Vagina (tissue), 2 donors: ENCODE measurements around the gene DMD. TPM values are rescaled to one million over a fixed set of nuclear protein-coding genes. Genes with fewer than 3 reads are reported as not detected.

Experiments used
- DNase-seq, 2 donors: peaks; one replicate each; pipeline ENCODE4 v3.0.0-alpha.2; 2017; ENCODE audit errors: extremely low spot score in 2 of 2
- H3K27ac ChIP-seq: fragments of 200-600 bp; sonication (generic); one replicate; pipeline ENCODE4 v1.5.1; 2019
- H3K27me3 ChIP-seq: fragments of 200-600 bp; sonication (generic); one replicate; pipeline ENCODE4 v1.5.1; 2019
- H3K36me3 ChIP-seq, 2 donors: fragments of 200-600 bp; sonication (generic); one replicate each; pipeline ENCODE4 v1.5.1; 2017 to 2019
- H3K4me1 ChIP-seq: fragments of 200-600 bp; sonication (generic); one replicate; pipeline ENCODE4 v1.5.1; 2019
- H3K4me3 ChIP-seq, 2 donors: fragments of 200-600 bp; sonication (generic); 1 replicate in 1 of 2; 2 replicates in 1 of 2; pipeline ENCODE4 v1.5.1; 2016 to 2019
- H3K9me3 ChIP-seq: fragments of 200-600 bp; sonication (generic); one replicate; pipeline ENCODE4 v1.5.1; 2019
- CTCF ChIP-seq, 3 experiments: fragments of 450-650 bp in 2 of 3; fragments of 200-600 bp in 1 of 3; sonication (generic) in 1 of 3; IDR thresholded peaks; one replicate each; pipeline ENCODE4 v1.5.1; 2017 to 2019; ENCODE audit warnings: antibody characterized with exemption in 3 of 3, mild to moderate bottlenecking in 2 of 3, moderate library complexity in 2 of 3
- POLR2A ChIP-seq, 2 donors: fragments of 450-650 bp; IDR thresholded peaks; one replicate each; pipeline ENCODE4 v1.6.1; 2017; ENCODE audit warnings: antibody characterized with exemption in 2 of 2, mild to moderate bottlenecking in 2 of 2, moderate library complexity in 2 of 2
- POLR2AphosphoS5 ChIP-seq, 2 donors: sonication (generic); formaldehyde crosslinking; IDR thresholded peaks; one replicate each; pipeline ENCODE4 v1.9.0; 2017; ENCODE audit warnings: antibody characterized with exemption in 2 of 2, mild to moderate bottlenecking in 2 of 2, low read depth in 1 of 2; ENCODE audit not compliant: insufficient read depth in 1 of 2
- intact Hi-C: fragments of 100-400 bp; cut with DNase I; formaldehyde crosslinking; loops from one replicate; pipeline ENCODE4 v1.15.1; 2023
- total RNA-seq: library from RNA; depleted of rRNA; stranded (reverse); fragments of >200 nt; gene quantifications from one replicate; pipeline ENCODE4 v1.2.3, GENCODE V29; 2016

The DMD gene
- total RNA-seq, 1 donor from 2014 or later = 25.8 TPM

DNA sequence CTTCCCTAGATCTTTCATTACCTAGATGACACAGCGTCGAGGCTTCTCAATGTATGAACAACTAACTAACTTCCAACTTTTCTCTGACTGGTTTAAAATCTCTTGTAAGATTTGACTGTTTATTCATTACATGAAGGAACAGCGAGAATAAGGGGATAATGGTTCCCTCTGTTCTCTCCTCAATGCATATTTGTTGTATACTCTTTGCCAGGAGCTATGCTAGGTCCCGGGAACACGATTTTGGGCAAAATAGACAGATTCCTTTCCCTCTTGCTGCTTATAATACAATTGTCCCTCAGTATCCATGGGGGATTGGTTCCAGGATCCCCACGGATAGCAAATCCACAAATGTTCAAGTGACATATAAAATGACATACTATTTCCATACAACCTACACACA lies 1020.0 kb downstream of the DMD start:
- Histone ChIP-seq H3K4me3 (no peak overlapping the region), H3K36me3 (no peaks in the 10 kb centered on the region), H3K27ac (no peak overlapping the region), H3K4me1 (no peaks in the 10 kb centered on the region), H3K27me3 (no peaks in the 10 kb centered on the region), H3K9me3 (no peaks in the 10 kb centered on the region)
- intact Hi-C loops = no loop called here
- no peak for DNase-seq
- no peak for TF ChIP-seq CTCF (IDR thresholded peaks at IDR 0.05)
- no peak for TF ChIP-seq POLR2A (IDR thresholded peaks at IDR 0.05)
- no peak for TF ChIP-seq POLR2AphosphoS5 (IDR thresholded peaks at IDR 0.05; ENCODE audit: insufficient read depth in 1 of 2, low read depth in 1 of 2)

DNA sequence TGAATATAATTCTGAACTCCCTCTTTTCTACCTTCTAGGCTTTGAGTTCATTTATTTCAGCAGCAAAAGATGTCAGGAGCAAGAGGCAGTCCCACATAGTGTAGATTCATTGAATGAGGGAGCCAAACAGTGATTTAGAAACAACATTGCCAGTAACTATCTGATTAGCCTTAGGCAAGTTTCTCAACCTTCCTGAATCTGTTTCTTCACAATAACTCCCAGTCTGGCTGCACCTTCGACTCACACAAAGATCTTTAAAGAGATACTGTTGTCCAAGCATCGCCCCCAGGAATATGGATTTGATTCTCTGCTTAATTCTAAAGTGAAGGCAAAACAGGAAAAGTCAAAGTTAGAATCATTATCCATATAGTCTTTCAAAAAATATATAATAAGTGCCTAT lies 1026.2 kb downstream of the DMD start:
- H3K4me3 ChIP-seq = no peak overlapping the region
- intact Hi-C loops = no loop called here
- H3K27me3 ChIP-seq = no peaks in the 10 kb centered on the region
- H3K4me1 ChIP-seq = no peaks in the 10 kb centered on the region
- H3K27ac ChIP-seq = no peak overlapping the region
- DNase-seq = no peak
- no peaks in the 10 kb centered on the region for H3K36me3 ChIP-seq
- no peaks in the 10 kb centered on the region for H3K9me3 ChIP-seq
- TF ChIP-seq CTCF (IDR thresholded peaks at IDR 0.05) (no peak), POLR2AphosphoS5 (IDR thresholded peaks at IDR 0.05; ENCODE audit: insufficient read depth in 1 of 2, low read depth in 1 of 2) (no peak), POLR2A (IDR thresholded peaks at IDR 0.05) (no peak)

DNA sequence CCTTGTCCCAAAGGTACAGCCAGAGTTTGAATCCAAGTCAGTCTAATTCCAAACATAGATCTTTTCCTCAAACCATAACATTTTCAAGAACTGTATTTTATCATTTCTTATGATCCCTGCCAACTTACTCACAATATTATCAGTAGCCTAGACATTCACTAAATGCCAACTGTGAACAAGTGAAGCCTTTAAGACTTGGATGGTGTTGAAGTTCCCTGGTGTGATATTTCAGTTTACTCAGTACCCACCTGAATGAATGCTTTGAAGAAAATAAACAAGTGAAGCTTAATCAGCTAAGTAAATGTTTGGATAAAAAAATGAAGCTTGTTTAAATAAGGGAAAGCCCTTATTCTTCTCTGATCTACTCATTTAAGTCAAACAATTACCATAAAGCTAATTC lies 1028.3 kb downstream of the DMD start:
- intact Hi-C loops = no loop called here
- no peak for DNase-seq
- H3K27me3 ChIP-seq = no peaks in the 10 kb centered on the region
- no peaks in the 10 kb centered on the region for H3K36me3 ChIP-seq
- H3K9me3 ChIP-seq = no peaks in the 10 kb centered on the region
- H3K4me1 ChIP-seq = no peaks in the 10 kb centered on the region
- H3K27ac ChIP-seq = no peak overlapping the region
- H3K4me3 ChIP-seq = no peak overlapping the region
- TF ChIP-seq CTCF (IDR thresholded peaks at IDR 0.05) (no peak), POLR2AphosphoS5 (IDR thresholded peaks at IDR 0.05; ENCODE audit: insufficient read depth in 1 of 2, low read depth in 1 of 2) (no peak), POLR2A (IDR thresholded peaks at IDR 0.05) (no peak)

GRCh38 chrX:32176510-32176909 lies 1034.8 kb downstream of the DMD start:
- Histone ChIP-seq H3K4me3 (no peak overlapping the region), H3K27ac (no peak overlapping the region), H3K9me3 (no peaks in the 10 kb centered on the region), H3K36me3 (no peaks in the 10 kb centered on the region), H3K4me1 (no peaks in the 10 kb centered on the region), H3K27me3 (no peaks in the 10 kb centered on the region)
- no peak for DNase-seq
- TF ChIP-seq POLR2A (IDR thresholded peaks at IDR 0.05) = no peak
- TF ChIP-seq CTCF (IDR thresholded peaks at IDR 0.05) = no peak
- no peak for TF ChIP-seq POLR2AphosphoS5 (IDR thresholded peaks at IDR 0.05; ENCODE audit: insufficient read depth in 1 of 2, low read depth in 1 of 2)
- intact Hi-C loops = no loop called here

DNA sequence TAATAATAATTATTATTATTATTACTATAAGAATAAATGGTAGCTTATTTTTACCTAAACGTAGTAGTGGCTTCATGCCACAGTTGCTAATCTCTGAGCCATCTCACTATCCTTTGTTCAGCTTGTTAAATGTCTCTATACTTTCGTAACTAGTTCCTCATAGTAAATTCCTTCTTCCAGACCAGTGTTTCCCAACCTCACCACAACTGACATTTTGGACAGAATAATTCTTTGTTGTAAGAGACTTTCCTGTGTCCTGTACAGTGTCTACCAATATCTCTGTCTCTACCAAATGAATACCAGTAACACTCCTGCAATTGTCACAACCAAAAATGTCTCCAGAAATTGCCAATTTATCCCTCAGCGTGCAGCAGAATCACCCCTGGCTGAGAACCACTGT lies 1040.9 kb downstream of the DMD start:
- H3K4me1 ChIP-seq = no peaks in the 10 kb centered on the region
- H3K4me3 ChIP-seq = no peak overlapping the region
- no peaks in the 10 kb centered on the region for H3K36me3 ChIP-seq
- H3K27ac ChIP-seq = no peak overlapping the region
- no peaks in the 10 kb centered on the region for H3K9me3 ChIP-seq
- no peak for DNase-seq
- TF ChIP-seq POLR2AphosphoS5 (IDR thresholded peaks at IDR 0.05; ENCODE audit: insufficient read depth in 1 of 2, low read depth in 1 of 2) = no peak
- intact Hi-C loops = no loop called here
- H3K27me3 ChIP-seq = no peaks in the 10 kb centered on the region
